IPS DF 19.7 (cell line): Measurements from ENCODE around the gene DNAJB8.

Experiments used
- DNase-seq: peaks from one replicate; pipeline ENCODE4 v3.0.0-alpha.2; 2013; ENCODE audit warnings: low read depth, low spot score

The DNAJB8 gene

DNA sequence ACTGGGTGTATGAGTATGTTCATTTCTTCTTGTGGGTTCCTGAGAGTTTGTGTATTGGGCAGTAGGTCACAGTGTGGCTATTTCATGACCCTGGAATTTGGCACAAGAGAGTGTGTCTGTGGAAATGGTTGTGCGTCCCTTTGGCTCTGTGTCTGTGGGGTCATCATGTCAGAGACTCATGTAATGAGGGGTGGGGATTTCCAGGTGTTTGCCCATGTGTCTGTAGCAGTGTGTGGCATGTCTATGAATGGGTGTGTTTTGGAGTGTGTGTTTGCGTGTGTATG, 27.6 kb upstream of the DNAJB8 start:
- no peak for DNase-seq

DNA sequence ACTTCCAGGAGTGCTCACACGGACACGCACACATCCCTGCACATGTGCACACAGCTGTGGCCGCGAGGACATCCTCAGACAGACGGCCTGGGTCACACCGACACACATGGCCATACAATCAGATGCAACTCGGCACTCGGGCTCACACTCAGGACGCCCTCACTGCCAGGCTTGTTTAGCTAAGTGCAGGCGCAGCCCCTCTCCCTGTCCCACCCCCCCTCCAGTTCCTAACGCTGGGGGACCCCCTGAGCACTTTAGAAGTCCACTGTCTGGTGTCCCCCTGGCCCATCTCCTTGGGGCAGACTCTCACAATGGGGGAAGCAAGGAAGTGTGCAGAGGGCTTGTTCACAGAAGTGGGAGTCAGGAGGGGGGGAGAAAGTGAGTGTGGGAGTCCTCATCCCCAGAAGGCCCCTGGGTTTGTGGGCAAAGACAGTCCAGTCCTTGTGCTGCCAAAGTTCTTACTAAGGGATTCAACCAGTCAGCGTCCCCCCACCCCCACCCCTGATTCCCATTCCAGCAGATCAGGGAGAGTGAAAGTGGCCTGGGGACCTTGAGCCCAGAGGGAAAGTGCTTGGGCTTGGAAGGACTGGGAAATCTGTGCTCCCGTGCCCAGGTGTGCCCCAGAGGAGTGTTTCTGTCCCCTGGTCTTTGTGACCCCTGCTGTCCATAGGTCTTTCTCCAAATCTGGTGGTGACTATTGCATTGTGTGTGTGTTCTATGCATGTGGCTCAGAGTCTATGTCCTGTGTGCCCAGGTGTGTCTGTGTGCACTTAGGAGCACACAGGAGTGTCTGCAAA, 27.1 kb upstream of the DNAJB8 start:
- no peak for DNase-seq

DNA sequence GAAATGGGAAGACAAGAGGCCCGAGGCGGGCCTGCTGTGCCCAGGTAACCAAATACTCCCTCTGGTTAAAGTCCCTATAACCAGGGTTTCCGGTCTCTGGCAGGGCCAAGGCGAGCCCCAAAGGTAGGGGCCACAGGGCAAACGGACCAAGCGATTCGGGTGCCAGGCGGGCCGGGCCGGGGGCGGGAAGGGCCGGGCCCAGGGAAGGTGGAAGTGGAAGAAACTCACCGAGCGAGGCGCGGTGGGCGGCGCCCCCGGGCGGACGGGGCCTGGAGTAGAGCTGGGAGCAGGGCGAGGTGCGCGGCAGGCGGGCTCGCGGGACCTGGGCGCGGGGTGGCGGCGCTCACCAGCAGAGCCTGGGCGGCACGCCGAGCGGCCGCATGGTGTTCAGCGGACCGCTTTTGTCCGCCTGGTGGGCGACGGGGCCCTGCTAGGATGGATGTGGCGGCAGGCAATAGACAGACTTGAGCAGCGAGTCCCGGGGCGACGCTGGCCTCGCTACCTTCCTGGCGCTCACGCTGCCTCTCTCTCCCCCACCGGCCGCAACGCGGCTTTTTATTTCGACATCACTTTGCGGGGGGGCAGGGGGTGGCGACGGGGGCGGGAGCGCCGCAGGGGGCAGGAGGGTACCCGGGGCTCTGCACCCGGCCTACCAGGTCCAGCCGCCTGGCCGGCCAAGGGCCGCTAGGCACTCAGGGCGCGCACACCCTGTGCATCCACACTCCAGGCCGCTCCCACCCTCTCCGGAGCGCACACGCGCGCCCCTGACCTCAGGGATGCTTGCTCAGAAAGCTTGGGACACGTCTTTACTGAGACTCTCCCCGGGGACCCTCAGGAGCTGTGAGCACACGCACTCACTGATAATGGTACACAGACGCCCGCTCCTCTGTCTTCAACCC, 26.2 kb upstream of the DNAJB8 start, which contains the start of gene GATA2:
GATA2 (minus strand) TSS at position 531 of the 899 bp plus-strand sequence. CDS start 6,170 bp downstream, outside the sequence.
- no peak for DNase-seq

DNA sequence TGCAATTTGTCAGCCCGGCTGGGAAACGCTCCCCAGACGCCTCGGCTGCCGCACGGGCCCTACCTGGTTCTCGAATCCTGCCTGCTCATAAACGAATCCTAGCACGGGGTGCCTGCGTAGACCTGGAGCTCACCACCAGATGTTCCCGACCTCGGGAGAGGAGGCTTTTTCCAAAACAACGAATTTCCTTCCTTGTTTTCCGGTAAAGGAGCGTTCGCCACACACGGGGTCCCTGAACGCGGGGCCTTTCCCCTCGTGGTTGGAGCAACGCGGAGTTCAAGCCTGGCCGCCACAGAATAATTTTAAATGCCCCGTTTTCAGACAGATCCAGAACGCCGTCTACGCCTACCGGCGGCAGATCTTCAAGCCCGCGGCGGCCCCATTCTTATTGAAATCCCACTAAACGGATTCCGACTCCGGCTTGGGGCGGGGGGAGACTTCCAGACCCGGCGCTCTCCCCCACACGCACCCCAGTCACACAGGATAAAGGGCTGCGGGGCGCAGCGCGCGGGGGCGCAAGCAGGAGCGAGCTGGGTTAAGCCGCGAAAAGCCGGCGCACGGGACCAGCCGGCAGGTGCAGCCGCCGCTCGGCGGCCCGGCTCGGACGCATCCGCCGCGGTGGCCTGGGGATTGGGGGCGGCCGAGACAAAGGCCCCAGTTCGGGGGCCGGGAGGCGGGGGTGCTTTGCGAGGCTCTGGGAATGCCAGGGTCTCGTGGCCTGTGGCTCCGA, 25.4 kb upstream of the DNAJB8 start:
- DNase-seq, result no peak

DNA sequence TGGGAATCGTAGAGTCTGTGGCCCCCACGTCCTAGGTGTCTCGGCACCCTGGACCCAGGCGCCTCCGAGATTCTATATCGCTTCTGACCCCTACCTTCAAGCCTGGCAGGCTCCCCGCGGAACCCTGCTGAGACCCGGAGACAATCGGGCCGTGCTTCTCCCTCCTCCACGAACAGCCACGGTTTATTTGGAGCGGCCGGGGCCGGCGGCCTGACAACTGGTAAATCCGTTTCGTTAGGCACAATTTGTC, 24.9 kb upstream of the DNAJB8 start:
- no peak for DNase-seq

DNA sequence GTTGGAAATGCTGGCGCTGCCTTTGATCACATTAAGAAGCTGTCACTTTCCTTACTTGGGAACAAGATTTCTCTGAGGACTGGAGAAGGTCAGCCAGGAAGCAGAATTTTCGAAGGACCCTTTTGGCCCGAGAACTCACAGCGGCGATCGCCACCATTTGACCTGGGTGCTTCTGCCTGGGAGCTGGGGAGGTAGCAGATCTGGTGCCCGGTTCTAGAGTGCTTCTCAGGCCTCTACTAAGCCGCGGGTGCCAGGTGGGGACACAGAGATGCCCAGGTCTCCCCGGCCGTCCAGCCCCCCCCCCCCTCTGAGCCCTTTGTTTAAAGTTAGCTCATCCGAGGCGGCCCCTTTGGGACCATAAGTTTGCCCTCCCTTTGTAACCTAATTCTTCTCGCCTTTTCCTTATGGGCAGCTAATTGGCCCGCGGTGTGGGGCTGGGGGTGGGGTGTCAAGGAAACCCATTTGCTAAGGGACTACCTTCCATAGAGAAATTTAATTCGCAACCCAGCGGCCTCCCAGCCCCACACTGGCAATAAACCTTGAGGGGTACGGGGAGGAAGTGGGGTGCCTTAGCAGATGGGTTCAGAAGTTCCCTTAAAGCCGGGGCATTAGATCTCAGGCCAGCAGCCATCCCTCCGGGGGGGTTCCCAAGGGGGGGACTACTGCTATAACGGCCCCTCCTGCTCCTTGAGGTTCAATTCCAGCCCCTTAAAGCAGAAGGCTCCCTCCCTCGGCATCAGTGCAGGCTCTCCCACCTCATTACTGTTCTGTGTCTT, 24.4 kb upstream of the DNAJB8 start:
- DNase-seq, result no peak

DNA sequence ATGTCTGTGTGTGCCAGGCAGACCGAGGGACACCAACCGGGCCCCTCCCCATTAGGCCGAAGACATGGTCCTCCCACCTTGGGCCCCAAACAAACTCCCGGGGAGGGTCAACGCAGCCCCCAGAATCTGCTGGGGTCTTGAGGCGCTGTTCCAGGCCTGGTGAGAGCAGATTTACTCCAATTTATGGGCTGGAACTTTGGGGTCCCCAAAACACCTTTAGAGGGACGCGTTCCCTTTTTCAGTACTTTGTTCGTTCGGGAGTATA, 23.9 kb upstream of the DNAJB8 start:
- DNase-seq, result no peak

DNA sequence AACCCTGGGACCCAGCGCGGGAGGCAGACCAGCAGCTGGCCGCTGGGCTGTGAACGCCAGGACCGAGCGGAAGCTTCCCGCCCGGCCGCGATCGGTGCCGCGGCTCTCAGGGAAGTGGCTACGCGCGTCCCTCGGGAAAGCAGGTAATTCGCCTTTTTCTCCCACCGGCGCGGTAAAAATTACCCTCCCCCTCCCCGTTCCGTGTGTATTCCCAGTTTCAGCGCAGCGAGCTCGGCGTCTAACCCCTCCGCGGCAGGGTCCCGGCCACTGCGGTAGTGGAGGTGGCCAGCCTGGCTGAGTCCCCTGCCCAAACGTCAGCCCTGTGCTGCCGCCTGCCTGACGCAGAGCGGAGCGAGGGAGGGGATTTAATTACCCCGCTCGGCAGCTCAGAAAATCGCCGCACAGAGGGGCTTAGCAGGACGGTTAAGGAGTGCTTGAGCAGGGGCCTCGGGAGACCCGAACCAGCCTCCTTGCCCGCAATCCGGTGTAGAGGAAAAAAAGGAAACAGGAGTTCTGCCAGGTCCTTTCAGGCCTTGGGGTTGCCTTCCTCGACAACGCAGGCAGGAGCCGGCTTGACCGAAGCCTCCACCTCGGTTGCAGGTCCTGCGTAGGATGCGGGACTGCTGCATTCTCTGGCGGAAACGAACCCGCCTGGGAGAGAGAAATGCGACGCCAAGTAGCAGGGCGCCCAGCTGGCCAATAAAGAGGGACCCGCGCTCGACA, 23.4 kb upstream of the DNAJB8 start:
- no peak for DNase-seq

DNA sequence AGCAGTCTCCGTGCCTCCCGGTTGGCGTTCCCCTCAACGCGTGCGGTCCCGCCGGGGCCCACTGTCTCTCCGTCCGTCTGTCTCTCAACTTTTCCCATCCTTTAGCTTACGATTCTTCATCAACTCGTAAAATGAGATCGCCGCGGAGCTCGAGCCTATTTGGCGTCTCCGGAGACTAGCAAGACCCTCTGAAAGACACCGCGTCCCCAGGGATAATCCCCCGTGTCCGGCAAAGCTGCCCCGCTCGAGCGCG, 22.9 kb upstream of the DNAJB8 start:
- no peak for DNase-seq

DNA sequence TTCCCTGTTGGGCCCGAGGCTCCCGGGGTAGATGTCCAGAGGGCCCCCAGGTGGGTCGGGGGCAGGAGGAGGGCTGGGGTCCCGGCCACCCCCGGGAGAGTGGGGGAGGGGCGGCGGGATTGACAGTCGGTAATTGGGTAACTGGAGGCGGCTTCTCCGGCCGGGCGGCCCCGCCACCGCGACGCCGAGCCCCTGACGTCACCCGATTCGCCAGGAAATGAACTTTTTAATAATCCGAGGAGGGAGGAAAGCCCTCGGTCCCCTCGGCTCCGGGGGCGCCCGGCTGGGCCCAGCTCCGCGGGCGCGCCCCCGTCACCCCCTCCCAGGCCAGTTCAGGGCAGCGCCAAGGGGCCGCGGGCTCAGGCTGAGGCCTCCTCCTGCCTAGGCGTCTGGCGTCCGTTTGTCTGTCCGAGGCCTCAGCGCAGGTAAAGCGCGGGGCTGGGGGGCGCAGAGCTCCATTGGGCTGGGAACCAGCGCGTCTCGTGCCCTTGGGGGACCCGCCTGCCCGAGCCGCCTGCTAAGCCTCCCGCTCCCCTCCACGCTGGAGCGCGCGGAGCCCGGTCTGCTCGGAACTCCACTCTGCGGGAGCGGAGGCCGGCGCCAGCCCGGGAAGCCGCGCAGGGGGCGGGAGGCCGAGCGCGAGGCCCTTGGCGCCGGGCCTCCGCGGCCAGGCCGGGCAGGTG, 22.4 kb upstream of the DNAJB8 start:
- no peak for DNase-seq

DNA sequence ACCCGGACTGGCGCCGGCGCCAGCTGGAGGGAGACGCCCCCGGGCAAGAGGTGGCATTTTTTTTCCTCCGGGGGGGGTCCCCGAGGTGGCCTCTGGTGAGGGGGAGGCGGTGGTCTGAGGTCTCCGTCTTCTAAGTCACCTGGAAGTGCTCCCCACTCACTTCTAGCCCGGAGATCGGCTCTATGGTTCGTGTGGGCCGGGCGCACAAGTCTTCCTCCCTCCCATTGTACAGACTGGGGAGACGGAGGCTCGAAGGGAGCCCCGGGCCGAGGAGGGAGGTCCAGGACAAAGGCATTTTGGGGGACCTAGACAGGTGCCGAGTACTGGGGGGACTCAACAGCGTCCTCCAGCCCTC, 21.9 kb upstream of the DNAJB8 start:
- no peak for DNase-seq

DNA sequence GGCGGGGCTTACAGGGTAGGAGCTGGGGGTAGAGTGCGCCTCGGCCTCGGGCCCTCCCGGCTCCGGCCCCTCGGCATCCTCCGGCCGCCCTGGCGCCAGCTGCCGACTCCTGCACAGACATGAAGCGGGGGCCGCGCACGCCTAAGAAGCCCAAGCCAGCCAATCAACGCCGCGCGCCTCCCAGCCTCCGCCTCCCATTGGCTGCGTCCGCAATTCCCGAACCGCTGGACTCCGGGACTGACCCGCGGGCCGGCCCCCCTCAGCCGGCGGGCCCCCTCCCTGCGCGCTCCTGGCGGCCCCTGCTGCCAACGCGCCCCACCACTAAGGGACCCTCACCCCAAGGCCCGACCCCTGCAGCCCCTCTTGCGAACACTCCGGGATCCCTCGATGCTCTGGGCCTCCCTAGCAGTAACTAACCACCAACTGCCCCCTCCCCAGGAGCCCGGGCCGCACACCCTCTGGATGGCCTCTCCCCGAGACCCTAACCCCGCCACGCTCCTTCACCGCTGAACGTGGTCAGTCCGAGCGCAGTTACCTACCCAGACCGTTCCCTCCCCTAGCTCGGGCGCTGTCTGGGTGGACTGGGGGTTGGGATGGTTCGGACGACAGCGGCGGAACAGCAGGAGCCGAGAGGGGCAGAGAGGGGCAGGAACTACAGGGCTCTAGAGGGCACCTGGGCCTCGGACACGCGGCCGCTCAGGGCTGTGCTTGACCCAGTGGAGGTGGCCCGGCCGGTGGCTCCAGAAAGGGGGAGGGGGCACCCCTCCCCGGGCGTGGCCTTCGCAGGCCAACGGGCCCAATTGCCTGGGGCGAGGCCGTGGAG, 21.3 kb upstream of the DNAJB8 start:
- DNase-seq, result no peak

DNA sequence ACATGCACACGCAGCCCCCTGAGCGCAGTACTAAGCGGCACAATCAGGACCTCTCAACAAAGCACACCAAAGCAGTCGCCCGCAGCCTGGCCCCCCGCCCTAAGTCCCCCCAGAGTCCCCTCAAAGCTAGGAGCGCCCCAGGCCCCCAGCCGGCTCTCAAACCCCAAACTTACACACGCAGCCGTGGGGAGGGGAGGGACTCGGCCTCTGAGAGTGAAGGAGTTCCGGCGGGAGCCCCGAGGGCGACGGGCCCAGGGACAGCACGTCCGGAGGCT, 20.8 kb upstream of the DNAJB8 start:
- DNase-seq, result no peak

DNA sequence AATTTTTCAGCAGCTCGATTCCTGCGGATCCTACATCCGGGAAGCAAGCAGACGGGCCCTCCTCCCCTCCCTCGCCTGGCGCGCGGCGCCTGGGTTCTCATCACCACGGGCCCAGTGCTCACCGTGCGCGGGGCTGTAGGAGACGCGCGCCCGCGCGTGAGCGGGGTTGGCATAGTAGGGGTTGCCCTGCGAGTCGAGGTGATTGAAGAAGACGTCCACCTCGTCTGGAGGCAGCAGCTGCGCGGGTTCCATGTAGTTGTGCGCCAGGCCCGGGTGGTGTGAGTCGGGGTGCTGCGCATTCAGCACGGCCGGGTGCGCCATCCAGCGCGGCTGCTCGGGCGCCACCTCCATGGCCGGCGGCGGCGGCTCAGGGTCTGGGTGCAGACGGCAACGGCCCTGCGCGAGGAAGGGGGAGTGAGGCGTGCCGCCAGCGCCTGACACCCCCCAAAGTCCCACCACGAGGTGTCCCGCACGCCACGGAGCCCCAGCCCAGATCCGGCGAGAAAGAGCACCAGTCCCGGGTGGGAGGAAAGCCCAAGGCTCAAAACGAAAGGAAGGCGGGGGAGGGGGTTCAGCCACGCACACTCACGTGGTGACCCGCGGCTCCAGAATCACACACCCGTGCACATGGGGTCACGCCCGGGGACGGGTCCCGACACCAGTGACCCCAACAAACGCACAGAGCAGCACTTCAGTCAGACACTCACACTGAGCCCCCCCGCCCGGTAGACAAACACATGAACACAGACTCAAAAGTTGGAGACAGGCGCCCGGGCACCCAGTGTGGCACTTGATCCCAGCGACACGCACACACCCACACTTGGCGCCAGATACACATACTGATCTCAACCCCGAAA, 20.2 kb upstream of the DNAJB8 start:
- DNase-seq, result no peak

DNA sequence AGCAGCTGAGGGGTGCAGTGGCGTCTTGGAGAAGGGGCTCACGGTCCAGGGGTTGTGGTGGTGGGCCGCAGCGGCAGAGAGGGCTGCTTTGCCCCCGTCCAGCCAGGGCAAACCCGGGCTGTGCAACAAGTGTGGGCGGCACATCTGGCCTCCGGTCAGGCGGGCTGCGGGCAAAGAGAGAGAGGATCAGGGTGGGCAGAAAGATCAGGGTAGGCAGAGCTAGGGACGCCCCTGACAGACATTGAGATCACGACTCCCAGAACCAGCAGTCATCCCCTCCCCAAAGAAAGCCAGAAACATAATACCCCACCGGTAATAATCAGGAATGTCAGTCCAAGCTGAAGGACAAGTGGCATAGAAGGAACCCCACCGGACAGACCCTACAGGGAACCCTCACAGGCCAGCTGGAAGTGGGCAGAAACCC, 19.5 kb upstream of the DNAJB8 start:
- no peak for DNase-seq

DNA sequence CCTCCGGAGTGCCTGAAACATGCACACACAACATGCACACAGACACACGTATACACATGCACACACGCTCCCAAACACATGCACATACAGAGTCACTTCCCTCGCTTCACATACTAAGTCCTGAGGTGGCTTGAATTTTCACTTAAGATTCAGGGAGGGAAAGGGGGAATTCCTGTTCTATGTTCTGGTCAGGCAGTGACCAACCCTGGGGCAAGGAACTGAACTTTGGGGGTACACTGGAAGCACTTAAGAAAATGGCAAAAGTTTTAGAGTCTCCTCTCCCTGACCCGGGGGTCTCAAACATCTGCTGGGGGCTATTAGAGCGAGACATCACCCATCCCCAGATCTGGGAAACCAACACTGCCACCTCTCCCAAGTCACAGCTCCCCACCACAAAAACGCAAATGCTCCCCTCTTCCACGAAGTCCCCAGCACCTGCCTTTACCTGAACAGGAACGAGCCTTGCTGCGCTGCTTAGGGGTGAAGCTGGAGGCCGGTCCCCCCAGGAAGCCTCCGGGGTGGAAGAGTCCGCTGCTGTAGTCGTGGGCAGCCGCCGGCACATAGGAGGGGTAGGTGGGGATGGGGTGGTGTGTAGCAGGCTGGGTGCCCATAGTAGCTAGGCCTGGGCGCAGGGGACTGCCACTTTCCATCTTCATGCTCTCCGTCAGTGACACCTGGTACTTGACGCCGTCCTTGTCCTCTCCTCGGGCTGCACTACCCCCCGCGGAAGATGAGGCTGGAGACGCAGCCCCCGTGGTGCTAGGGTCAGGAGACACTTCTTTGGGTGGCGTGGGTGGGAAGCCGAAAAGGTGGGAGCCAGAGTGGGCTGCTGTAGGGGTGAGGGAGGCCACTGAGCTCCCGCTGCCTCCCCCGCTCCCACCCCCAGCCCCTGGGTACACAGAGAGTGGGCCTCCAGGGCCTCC, 18.9 kb upstream of the DNAJB8 start:
- no peak for DNase-seq

DNA sequence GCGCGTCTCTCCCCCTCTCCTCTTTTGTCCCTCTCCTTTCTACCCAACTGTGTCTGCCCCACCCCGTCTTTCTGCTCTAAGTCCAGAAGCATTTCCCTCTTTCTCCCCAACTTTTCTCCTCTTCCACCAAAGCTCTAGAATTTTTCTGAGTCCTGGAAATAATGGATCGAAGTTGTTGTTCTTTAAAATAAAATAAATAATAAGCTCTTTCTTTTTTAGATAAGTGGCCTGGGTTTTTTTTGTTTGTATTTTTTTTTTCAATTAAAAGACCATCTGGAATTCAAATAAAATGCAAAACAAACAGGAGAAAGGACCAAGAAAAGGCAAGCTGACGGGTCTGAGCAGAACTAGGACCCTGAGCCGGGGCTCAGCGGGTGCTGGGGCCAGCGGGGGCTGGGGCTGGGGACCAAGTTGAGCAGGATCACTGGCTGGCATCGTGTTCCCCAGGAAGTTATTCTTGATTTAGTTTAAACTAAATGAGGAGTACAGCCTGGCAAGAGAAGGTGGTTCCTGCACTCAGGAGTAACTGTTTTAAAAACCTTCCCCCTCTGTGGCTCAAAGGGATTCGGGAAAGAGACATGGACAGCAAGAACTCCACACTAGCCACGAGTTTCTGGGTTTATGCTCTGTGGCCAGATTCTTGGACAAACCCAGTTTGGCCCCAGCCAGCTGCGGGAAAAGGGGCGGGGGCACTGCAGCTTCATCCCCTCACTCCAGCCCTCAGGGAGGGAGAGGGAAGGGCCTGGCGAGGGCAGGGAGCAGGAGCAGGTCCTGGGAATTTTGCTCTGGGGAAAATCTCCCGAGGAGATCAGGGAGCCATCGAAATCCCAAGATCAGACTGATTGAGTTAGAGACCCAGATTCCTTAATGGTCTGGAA, 18.0 kb upstream of the DNAJB8 start:
- no peak for DNase-seq
